NCI-H2227 (cell line): ENCODE measurements around the gene TCF3.
"Not testable (repeated sequence)": the region's sequence is repeated elsewhere in the genome, so short reads cannot be mapped to it uniquely, and the experiment has no call there.

Source experiments
- DNase-seq: peaks from one replicate; lab custom pipeline; 2025; ENCODE audit not compliant: unreplicated experiment; lab: John Stamatoyannopoulos, UW

TCF3 gene

GRCh38 chr19:1651568-1652291 lies 685 bp downstream of the TCF3 start:
- DNase-seq: peak; percentile 35

GRCh38 chr19:1650650-1651567 lies 1.5 kb downstream of the TCF3 start:
- peak; percentile 21 for DNase-seq

GRCh38 chr19:1649706-1650649 lies 2.4 kb downstream of the TCF3 start:
- DNase-seq: no peak

- no peak for DNase-seq
These were observed 3.4 kb downstream of the TCF3 start for GRCh38 chr19:1648920-1649541.

- DNase-seq: no peak
These were observed 4.0 kb downstream of the TCF3 start for GRCh38 chr19:1648459-1648849.

- no peak for DNase-seq
These were observed 4.6 kb downstream of the TCF3 start for GRCh38 chr19:1647501-1648458.

GRCh38 chr19:1646659-1647453 lies 5.6 kb downstream of the TCF3 start:
- DNase-seq: no peak

GRCh38 chr19:1646149-1646548 lies 6.3 kb downstream of the TCF3 start:
- no peak for DNase-seq

GRCh38 chr19:1645299-1645698 lies 7.1 kb downstream of the TCF3 start:
- no peak for DNase-seq

- DNase-seq: no peak
These were observed 8.3 kb downstream of the TCF3 start for GRCh38 chr19:1644070-1644469.

GRCh38 chr19:1640893-1641448 lies 11.4 kb downstream of the TCF3 start:
- DNase-seq: not testable (repeated sequence)

GRCh38 chr19:1636325-1637236 lies 15.8 kb downstream of the TCF3 start:
- no peak for DNase-seq

GRCh38 chr19:1634938-1635243 lies 17.5 kb downstream of the TCF3 start:
- no peak for DNase-seq

- no peak for DNase-seq
These were observed 18.0 kb downstream of the TCF3 start for GRCh38 chr19:1634242-1634937.

- DNase-seq: no peak
These were observed 19.1 kb downstream of the TCF3 start for GRCh38 chr19:1633269-1633826.

GRCh38 chr19:1632462-1633268 lies 19.8 kb downstream of the TCF3 start:
- DNase-seq: no peak
